Loucy (cell line): ENCODE results near the gene PKD2.

Experiments
- H2AFZ ChIP-seq: fragments of 200-600 bp; sonication (generic); 2 replicates; pipeline ENCODE4 v1.6.0; 2016; ENCODE audit warnings: antibody characterized with exemption, mild to moderate bottlenecking, low read length, moderate library complexity
- H3F3A ChIP-seq: fragments of 200-600 bp; 2 replicates; pipeline ENCODE4 v1.6.0; 2016; ENCODE audit warnings: antibody characterized with exemption, low read depth, mild to moderate bottlenecking
- H3K27me3 ChIP-seq: fragments of 200-600 bp; sonication (generic); 2 replicates; pipeline ENCODE4 v1.6.1; 2014; ENCODE audit warnings: low read length, mild to moderate bottlenecking; ENCODE audit not compliant: insufficient read depth, poor library complexity, severe bottlenecking
- H3K36me3 ChIP-seq: fragments of 200-600 bp; sonication (generic); 2 replicates; pipeline ENCODE4 v1.6.1; 2016; ENCODE audit warnings: low read length; ENCODE audit not compliant: insufficient read depth
- H3K4me1 ChIP-seq: fragments of 200-600 bp; sonication (generic); 2 replicates; pipeline ENCODE4 v1.5.1; 2014; ENCODE audit warnings: low read length, mild to moderate bottlenecking; ENCODE audit not compliant: insufficient read depth, poor library complexity, severe bottlenecking
- H3K4me2 ChIP-seq: fragments of 200-600 bp; sonication (generic); 2 replicates; pipeline ENCODE4 v1.6.0; 2014; ENCODE audit warnings: antibody characterized with exemption, low read length, low read depth, mild to moderate bottlenecking; ENCODE audit not compliant: poor library complexity, severe bottlenecking
- H3K4me3 ChIP-seq: fragments of 200-600 bp; sonication (generic); 2 replicates; pipeline ENCODE4 v1.5.1; 2014; ENCODE audit warnings: low read length, mild to moderate bottlenecking, mixed read lengths; ENCODE audit not compliant: poor library complexity, severe bottlenecking
- H3K79me2 ChIP-seq: fragments of 200-600 bp; sonication (generic); 2 replicates; pipeline ENCODE4 v1.6.1; 2014; ENCODE audit warnings: low read length; ENCODE audit not compliant: insufficient read depth
- H3K9ac ChIP-seq: fragments of 200-600 bp; sonication (generic); 2 replicates; pipeline ENCODE4 v1.6.0; 2014; ENCODE audit warnings: mild to moderate bottlenecking, low read depth, low read length, moderate library complexity; ENCODE audit not compliant: poor library complexity, severe bottlenecking
- H3K9me2 ChIP-seq: fragments of 200-600 bp; sonication (generic); replicated peaks from 2 replicates; pipeline ENCODE4 v1.6.1; 2016; ENCODE audit warnings: low read depth, low read length, mixed read lengths
- H3K9me3 ChIP-seq: fragments of 200-600 bp; sonication (generic); 2 replicates; pipeline ENCODE4 v1.6.1; 2014; ENCODE audit warnings: mild to moderate bottlenecking, antibody characterized with exemption, low read length, low read depth; ENCODE audit not compliant: insufficient read depth
- H4K20me1 ChIP-seq: fragments of 200-600 bp; sonication (generic); 2 replicates; pipeline ENCODE4 v1.6.0; 2014; ENCODE audit warnings: antibody characterized with exemption, low read length, mild to moderate bottlenecking; ENCODE audit not compliant: insufficient read depth, poor library complexity, severe bottlenecking
- CTCF ChIP-seq: fragments of 200-600 bp; sonication (generic); conservative IDR thresholded peaks from 2 replicates; pipeline ENCODE4 v1.5.1; 2014; ENCODE audit warnings: mild to moderate bottlenecking, antibody characterized with exemption, low read length
- EZH2phosphoT487 ChIP-seq: fragments of 200-600 bp; IDR thresholded peaks from 2 replicates; pipeline ENCODE4 v1.6.1; 2018; ENCODE audit warnings: antibody characterized with exemption, mild to moderate bottlenecking, moderate library complexity, borderline replicate concordance

PKD2 gene

GRCh38 chr4:88037447-88037846, 30.0 kb downstream of the PKD2 start:
- Histone ChIP-seq H2AFZ (no peak overlapping the region), H3K79me2 (no peaks in the 10 kb centered on the region), H3K27me3 (no peaks in the 10 kb centered on the region), H3K4me3 (no peak overlapping the region), H3K4me2 (no peak overlapping the region), H4K20me1 (no peaks in the 10 kb centered on the region), H3K9me2 (no peaks in the 10 kb centered on the region), H3K4me1 (peaks cover 1% of the 10 kb centered on the region), H3K9me3 (no peaks in the 10 kb centered on the region), H3K9ac (no peak overlapping the region), H3F3A (no peaks in the 10 kb centered on the region), H3K36me3 (peaks cover 57% of the 10 kb centered on the region; the same call in 1 of the 2 replicates)
- no peak for TF ChIP-seq CTCF
- TF ChIP-seq EZH2phosphoT487 = no peak

GRCh38 chr4:88037936-88038335, 30.5 kb downstream of the PKD2 start:
- Histone ChIP-seq H3F3A (no peaks in the 10 kb centered on the region), H4K20me1 (no peaks in the 10 kb centered on the region), H3K4me2 (no peak overlapping the region), H3K79me2 (no peaks in the 10 kb centered on the region), H3K9me2 (no peaks in the 10 kb centered on the region), H3K27me3 (no peaks in the 10 kb centered on the region), H3K36me3 (peaks cover 57% of the 10 kb centered on the region; the same call in 1 of the 2 replicates), H3K4me1 (peaks cover 6% of the 10 kb centered on the region), H3K9me3 (no peaks in the 10 kb centered on the region), H3K4me3 (no peak overlapping the region), H2AFZ (no peak overlapping the region), H3K9ac (no peak overlapping the region)
- no peak for TF ChIP-seq CTCF

- Histone ChIP-seq H3K9me2 (no peaks in the 10 kb centered on the region), H2AFZ (no peak overlapping the region), H3K9me3 (no peaks in the 10 kb centered on the region), H3K4me2 (no peak overlapping the region), H3K4me1 (peaks cover 14% of the 10 kb centered on the region), H3K27me3 (no peaks in the 10 kb centered on the region), H3K79me2 (no peaks in the 10 kb centered on the region), H3K36me3 (peaks cover 75% of the 10 kb centered on the region; the same call in 1 of the 2 replicates), H3K4me3 (no peak overlapping the region), H3F3A (no peaks in the 10 kb centered on the region), H4K20me1 (no peaks in the 10 kb centered on the region), H3K9ac (no peak overlapping the region)
- TF ChIP-seq EZH2phosphoT487 (no peak), CTCF (no peak)
Measured at GRCh38 chr4:88040707-88041106, 33.3 kb downstream of the PKD2 start.
